Mucosa of stomach (tissue), 1 donor: ENCODE measurements around the gene TOMM40L.
"Not testable (repeated sequence)": the region's sequence is repeated elsewhere in the genome, so short reads cannot be mapped to it uniquely, and the experiment has no call there.

Experiments
- H3K27me3 ChIP-seq: one replicate; pipeline ENCODE4 v1.7.0; 2013; ENCODE audit warnings: mild to moderate bottlenecking, low read length; ENCODE audit not compliant: control insufficient read depth, insufficient read depth
- H3K36me3 ChIP-seq: one replicate; pipeline ENCODE4 v1.7.0; 2013; ENCODE audit warnings: low read length; ENCODE audit not compliant: control insufficient read depth, insufficient read depth
- H3K4me1 ChIP-seq: one replicate; pipeline ENCODE4 v1.7.0; 2013; ENCODE audit warnings: mild to moderate bottlenecking, low read length; ENCODE audit not compliant: control insufficient read depth, insufficient read depth
- H3K4me3 ChIP-seq: one replicate; pipeline ENCODE4 v1.7.0; 2013; ENCODE audit warnings: low read length
- H3K9ac ChIP-seq: one replicate; pipeline ENCODE4 v1.7.0; 2013; ENCODE audit warnings: mild to moderate bottlenecking, low read length, moderate library complexity
- H3K9me3 ChIP-seq: one replicate; pipeline ENCODE4 v1.7.0; 2013; ENCODE audit warnings: mild to moderate bottlenecking, low read length, moderate library complexity; ENCODE audit not compliant: control insufficient read depth
- donor health status: Pancreatic carcinoma.

TOMM40L gene

DNA sequence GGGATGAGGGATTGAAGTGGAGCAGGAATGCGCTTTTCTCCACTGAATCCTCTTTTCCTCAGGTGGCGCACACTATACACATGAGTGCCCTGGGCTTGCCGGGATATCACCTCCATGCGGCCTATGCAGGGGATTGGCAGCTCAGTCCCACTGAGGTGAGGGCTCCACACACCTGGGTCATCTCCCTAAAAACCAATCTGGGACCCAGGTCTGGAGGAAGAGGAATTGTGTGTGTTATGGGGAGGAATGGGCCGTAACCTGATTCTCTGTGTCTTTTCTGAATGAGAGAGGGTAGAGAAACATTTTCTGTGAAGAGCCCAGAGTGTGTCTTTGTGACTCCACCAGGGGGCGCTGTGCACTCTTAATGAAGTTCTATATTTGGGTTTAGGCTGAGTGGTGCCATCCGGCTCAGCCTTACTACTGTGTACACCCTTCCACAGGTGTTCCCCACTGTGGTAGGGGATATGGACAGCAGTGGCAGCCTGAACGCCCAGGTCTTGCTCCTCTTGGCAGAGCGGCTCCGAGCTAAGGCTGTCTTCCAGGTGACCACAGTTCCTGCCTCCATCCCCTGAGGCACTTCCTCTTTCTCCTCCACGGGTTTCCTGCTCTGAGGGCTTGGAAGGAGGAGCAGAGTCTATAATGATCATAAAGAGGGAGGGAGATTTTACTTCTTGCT, 1.5 kb downstream of the TOMM40L start:
- H3K4me3 ChIP-seq, result no peak overlapping the region
- H3K4me1 ChIP-seq, result peaks cover 26% of the 10 kb centered on the region
- peak overlapping the region; percentile 75 for H3K9ac ChIP-seq
- no peaks in the 10 kb centered on the region for H3K9me3 ChIP-seq
- H3K36me3 ChIP-seq, result no peaks in the 10 kb centered on the region
- no peaks in the 10 kb centered on the region for H3K27me3 ChIP-seq

DNA sequence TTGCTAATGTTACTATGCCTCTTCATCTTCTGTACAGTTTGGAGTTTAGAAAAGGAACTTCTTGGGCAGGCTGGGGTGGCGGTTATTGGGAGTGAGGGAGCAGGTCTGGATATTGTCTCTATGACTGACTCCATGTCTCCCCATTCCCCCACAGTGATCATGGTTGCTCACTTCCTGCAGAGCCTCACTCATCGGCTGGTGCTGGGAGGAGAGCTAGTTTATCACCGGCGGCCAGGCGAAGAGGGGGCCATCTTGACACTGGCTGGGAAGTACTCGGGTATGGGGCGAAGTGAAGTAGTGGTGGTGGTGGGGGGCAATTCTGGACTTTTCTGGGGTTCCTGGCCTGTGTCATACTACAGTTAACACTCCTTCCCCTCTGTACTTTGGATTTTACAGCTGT, 2.2 kb downstream of the TOMM40L start:
- peaks cover 26% of the 10 kb centered on the region for H3K4me1 ChIP-seq
- H3K9ac ChIP-seq, result no peak overlapping the region
- H3K36me3 ChIP-seq, result no peaks in the 10 kb centered on the region
- H3K27me3 ChIP-seq, result no peaks in the 10 kb centered on the region
- H3K9me3 ChIP-seq, result no peaks in the 10 kb centered on the region
- H3K4me3 ChIP-seq, result no peak overlapping the region

DNA sequence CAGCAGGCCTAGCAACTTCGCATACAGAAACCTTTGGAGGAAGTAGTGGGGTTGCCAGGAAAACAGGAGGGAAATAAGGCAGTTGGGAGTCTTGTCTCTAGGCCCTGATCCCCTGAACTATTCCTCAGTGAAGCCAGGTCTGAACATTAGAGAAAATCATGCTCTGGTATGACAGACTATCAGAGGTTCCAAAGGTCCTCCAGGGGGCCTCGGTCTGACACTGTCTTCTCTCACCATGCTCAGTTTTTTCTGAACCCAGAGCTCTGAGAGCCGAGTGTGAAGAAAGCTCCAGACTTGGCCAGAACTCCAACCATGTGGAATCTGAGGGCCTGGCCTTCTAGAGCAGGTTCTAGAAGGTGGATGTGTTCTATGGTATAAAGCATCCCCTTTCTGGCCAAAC, 4.0 kb downstream of the TOMM40L start:
- H3K27me3 ChIP-seq, result no peaks in the 10 kb centered on the region
- no peak overlapping the region for H3K9ac ChIP-seq
- peaks cover 26% of the 10 kb centered on the region for H3K4me1 ChIP-seq
- H3K4me3 ChIP-seq, result no peak overlapping the region
- no peaks in the 10 kb centered on the region for H3K9me3 ChIP-seq
- no peaks in the 10 kb centered on the region for H3K36me3 ChIP-seq

DNA sequence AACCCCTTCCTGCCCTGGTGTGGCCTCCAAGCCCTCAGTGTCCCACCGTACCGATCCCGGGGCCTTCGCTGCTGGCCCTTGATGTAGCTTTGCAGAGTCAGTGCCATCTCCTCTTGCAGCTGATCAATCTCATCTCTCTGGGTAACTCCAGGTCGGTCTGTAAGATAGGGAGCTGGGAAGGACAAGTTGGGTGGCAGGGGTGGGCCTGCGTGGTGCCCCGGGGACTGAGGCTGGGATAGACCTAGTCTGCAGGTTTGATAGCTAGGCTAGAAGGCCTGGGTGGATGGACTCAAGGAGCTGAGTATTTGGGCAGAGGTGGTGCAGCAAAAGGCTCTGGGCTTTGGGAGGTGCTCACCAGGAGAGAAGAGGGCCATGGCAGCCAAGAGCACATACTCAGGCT, 4.9 kb downstream of the TOMM40L start:
- H3K4me1 ChIP-seq, result peaks cover 19% of the 10 kb centered on the region
- no peaks in the 10 kb centered on the region for H3K27me3 ChIP-seq
- H3K9me3 ChIP-seq, result no peaks in the 10 kb centered on the region
- H3K9ac ChIP-seq, result no peak overlapping the region
- no peak overlapping the region for H3K4me3 ChIP-seq
- H3K36me3 ChIP-seq, result no peaks in the 10 kb centered on the region

DNA sequence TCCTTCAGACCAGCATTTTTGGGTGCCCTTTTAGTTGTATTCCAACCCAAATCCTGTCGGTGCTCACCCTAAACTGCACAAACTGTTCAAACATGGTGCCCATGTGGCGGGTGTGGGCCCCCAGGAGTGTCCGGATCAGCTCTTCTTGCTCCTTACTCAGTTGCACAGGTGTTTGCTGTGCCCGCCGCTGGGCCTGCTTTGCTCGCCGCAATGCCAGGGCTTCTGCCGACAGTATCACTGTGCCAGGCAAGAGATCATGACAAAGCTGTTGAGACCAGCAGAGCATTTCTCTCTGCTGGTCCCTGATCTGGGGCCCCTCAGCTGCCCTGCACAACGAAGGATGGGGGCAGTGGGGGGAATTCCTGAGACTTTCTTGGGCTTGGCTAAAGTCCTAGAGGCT, 7.2 kb downstream of the TOMM40L start:
- H3K4me1 ChIP-seq, result no peaks in the 10 kb centered on the region
- H3K4me3 ChIP-seq, result no peak overlapping the region
- no peaks in the 10 kb centered on the region for H3K9me3 ChIP-seq
- H3K27me3 ChIP-seq, result no peaks in the 10 kb centered on the region
- H3K9ac ChIP-seq, result no peak overlapping the region
- H3K36me3 ChIP-seq, result no peaks in the 10 kb centered on the region

DNA sequence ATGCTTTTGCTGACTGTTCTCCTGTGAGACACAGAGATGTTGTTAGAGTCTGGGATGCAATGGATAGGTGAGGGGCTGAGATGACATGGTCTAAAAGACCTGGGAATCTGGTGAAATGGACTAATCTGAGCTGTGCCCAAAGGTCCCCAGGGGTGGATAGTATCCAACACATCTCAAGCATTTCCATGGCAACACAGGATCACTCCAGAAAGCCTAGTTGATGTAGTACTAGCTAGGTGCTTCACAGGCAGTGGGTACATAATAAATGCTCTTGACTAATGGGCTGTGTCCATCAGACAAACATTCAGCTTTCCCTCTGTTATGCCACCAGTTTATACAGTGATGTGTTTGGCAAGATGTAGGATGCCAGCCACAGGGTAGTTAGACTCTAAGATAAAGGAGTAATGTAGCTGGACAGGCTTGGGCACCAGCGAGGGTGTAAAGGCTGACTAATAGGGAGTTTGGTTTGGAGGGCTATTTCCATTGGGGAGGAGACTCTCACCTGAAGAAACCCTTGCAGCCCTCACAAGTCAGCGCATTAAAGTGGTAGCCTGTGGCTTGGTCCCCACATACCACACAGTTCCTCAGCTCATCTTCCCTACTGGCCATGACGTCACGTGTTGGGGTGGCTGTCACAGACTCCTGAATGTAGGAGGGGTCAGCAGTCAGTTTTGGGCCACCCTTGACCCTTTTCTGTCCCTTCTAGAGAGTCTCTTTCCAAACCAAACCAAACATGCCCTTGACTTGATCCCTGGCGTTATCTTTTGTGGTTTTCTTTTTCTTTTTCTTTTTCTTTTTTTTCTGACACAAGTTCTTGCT, 10.3 kb downstream of the TOMM40L start:
- no peaks in the 10 kb centered on the region for H3K4me1 ChIP-seq
- H3K9me3 ChIP-seq, result no peaks in the 10 kb centered on the region
- H3K4me3 ChIP-seq, result no peak overlapping the region
- H3K27me3 ChIP-seq, result no peaks in the 10 kb centered on the region
- no peak overlapping the region for H3K9ac ChIP-seq
- no peaks in the 10 kb centered on the region for H3K36me3 ChIP-seq

DNA sequence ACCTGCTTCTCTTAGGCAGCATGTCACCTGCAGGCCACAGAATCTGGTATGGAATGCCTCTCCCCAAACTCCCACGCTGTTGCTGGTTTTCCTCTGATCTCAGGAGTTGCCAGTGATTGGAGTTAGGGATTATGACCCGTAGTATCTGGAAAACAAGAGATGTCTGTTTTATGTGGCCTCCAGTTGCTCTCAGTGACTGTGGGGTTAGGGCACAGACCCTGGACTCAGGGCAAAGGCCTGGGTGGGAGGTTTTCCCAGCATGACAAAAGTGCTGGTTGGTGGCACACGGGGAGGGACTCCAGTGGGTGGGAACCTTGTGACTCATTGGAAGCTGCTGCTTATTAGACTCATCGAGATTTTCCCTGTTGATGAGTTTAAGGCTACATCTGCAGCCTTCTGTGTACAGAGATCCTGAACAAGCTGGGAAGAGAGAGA, 12.2 kb downstream of the TOMM40L start, which contains the start of gene NR1I3:
NR1I3 (minus strand) TSS at position 165 of the 435 bp plus-strand sequence. CDS start 1,638 bp downstream, outside the sequence.
- Histone ChIP-seq H3K27me3 (no peaks in the 10 kb centered on the region), H3K9ac (no peak within 1 kb of the TSS), H3K4me1 (no peaks in the 10 kb centered on the region), H3K4me3 (no peak within 1 kb of the TSS), H3K9me3 (no peaks in the 10 kb centered on the region), H3K36me3 (no peaks in the 10 kb centered on the region)

DNA sequence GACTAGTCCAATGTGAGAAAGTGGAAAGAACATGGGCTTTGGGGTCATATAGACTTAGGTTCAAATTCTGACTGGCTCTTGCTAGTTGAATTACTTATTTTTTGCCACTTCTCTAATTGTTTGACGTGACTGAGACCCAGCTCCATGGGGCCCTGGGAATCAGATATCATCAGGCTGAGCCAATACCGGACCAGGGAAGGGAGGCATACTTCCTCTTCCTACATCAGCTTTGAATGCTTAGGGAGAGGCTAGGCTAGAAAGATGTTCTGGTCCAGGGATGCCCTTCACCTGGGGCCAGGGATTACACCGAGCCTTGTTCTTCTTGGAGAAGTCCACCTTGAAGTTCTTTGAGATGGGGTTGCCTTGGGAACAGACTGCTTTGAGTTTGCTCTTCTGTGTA, 15.8 kb downstream of the TOMM40L start:
- H3K9me3 ChIP-seq, result no peaks in the 10 kb centered on the region
- H3K27me3 ChIP-seq, result no peaks in the 10 kb centered on the region
- H3K36me3 ChIP-seq, result no peaks in the 10 kb centered on the region
- no peaks in the 10 kb centered on the region for H3K4me1 ChIP-seq
- H3K4me3 ChIP-seq, result no peak overlapping the region
- H3K9ac ChIP-seq, result no peak overlapping the region

DNA sequence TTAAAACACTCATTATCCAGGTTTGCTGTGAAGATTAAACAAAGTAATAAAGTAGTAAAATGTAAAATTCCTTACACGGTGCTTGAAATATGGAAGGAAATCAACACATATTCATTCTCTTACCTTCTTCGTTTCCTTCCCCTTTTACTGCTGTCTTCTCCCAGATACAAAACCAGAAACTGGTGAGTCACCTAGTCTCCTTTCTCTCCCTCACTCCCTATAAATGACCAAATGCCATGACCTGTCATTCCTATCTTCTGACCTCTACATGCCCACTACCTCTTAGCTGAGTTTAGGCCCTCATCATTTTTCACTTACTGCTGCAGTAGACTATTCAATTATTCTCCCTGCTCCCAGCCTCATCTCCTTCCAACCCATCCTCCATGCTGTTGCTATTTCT, 16.5 kb downstream of the TOMM40L start:
- no peaks in the 10 kb centered on the region for H3K9me3 ChIP-seq
- H3K4me1 ChIP-seq, result no peaks in the 10 kb centered on the region
- H3K9ac ChIP-seq, result no peak overlapping the region

DNA sequence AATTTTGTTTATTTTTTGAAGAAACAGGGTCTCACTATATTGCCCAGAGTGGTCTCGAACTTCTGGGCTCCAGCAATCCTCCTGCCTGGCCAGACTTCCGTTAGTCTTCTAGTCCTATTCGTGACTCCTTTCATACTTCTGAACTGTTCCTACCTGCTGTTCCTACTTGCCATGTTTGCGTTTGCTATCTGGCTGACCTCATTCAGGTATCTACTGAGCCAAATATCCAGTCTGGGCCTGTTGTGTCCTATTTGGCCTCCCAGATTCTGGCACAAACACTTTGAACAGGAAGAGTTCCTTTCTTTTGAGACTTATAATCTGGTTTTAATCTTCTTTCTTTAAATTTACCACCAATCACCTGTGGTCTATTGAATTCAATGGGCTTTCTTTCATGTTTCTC, 19.0 kb downstream of the TOMM40L start:
- Histone ChIP-seq H3K36me3 (no peaks in the 10 kb centered on the region), H3K9ac (no peak overlapping the region)

More for the DNA sequence above, 16.5 kb downstream of the TOMM40L start:
- H3K27me3 ChIP-seq, result no peaks in the 10 kb centered on the region
- no peak overlapping the region for H3K4me3 ChIP-seq
- no peaks in the 10 kb centered on the region for H3K36me3 ChIP-seq

DNA sequence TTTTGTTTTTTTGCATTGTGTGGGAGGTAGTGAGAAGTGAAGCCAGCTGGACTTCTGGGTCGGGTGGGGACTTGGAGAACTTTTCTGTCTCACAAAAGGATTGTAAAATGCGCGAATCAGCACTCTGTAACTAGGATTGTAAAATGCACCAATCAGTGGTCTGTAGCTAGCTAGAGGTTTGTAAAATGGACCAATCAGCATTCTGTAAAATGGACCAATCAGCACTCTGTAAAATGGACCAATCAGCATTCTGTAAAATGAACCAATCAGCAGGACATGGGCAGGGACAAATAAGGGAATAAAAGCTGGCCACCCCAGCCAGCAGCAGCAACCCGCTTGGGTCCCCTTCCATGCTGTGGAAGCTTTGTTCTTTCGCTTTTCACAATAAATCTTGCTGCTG, 24.2 kb downstream of the TOMM40L start:
- H3K27me3 ChIP-seq, H3K9ac ChIP-seq, H3K36me3 ChIP-seq, H3K4me3 ChIP-seq, H3K9me3 ChIP-seq, H3K4me1 ChIP-seq: not testable (repeated sequence)

More for the DNA sequence above, 19.0 kb downstream of the TOMM40L start:
- H3K4me1 ChIP-seq, result no peaks in the 10 kb centered on the region
- no peaks in the 10 kb centered on the region for H3K27me3 ChIP-seq
- no peak overlapping the region for H3K4me3 ChIP-seq
- H3K9me3 ChIP-seq, result no peaks in the 10 kb centered on the region

DNA sequence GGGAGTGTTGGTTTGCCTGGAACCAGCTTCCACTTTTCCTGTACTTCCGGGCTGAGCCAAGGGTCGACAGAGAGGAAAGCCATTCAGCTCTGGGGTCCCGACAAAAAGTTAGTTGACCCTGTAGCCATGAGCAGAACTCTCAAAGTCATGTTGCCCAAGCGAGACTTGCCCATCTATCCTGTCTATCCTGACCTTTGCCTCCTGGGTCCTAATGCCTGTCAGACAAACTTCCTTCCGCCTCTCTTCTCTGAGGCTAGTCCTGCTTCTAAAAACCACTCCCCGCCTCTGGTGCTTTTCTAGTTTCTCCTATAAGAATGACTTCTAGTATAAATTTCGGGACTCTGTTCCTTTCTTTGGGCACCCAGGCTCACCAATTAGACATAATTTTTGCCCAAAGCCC, 25.0 kb downstream of the TOMM40L start:
- Histone ChIP-seq H3K9ac (no peak overlapping the region), H3K9me3 (no peaks in the 10 kb centered on the region), H3K36me3 (no peaks in the 10 kb centered on the region), H3K27me3 (no peaks in the 10 kb centered on the region), H3K4me1 (no peaks in the 10 kb centered on the region), H3K4me3 (no peak overlapping the region)
